OCI-LY7 (cell line): ENCODE results near the gene AP2A1.

Source experiments
- EZH2phosphoT487 ChIP-seq: fragments of 200-600 bp; sonication (generic); IDR thresholded peaks from 2 replicates; pipeline ENCODE4 v1.6.1; 2018; ENCODE audit warnings: low read depth, borderline replicate concordance, mild to moderate bottlenecking, mixed run types, antibody characterized with exemption, low read length, moderate library complexity, mixed read lengths
- TF ChIP-seq, protein P1 (sequence below): fragments of 200-600 bp; sonication (generic); conservative IDR thresholded peaks from 2 replicates; pipeline ENCODE4 v1.5.1; 2014; ENCODE audit warnings: mild to moderate bottlenecking, antibody characterized with exemption, low read length, moderate library complexity, mixed read lengths

DNA sequence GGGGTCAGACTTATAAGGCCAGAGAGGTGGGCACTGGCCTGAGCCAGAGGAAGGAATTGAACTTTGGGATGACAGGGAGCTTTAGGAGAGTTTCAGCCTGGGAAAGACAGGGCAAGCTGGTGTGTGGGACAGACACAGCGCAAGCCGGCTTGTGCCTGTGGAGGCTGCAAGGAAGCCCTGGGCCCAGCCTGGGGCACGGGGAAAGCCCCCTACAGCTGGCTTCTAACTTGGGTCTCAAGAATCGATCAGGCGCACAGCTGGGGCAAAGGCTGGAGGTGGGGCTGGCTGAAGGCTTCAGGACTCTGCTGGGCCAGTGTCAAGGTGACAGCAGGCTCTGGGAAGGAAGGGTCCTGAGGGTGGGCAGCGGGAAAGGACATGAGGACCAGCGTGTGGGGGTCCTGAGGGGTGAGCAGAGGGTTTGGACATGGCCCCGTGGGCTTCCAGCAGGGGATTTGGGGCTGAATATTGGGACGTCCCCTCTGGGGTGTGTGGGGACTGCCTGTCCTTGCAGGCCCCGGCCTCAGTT lies 87.1 kb downstream of the AP2A1 start:
- TF ChIP-seq, protein P1, sequence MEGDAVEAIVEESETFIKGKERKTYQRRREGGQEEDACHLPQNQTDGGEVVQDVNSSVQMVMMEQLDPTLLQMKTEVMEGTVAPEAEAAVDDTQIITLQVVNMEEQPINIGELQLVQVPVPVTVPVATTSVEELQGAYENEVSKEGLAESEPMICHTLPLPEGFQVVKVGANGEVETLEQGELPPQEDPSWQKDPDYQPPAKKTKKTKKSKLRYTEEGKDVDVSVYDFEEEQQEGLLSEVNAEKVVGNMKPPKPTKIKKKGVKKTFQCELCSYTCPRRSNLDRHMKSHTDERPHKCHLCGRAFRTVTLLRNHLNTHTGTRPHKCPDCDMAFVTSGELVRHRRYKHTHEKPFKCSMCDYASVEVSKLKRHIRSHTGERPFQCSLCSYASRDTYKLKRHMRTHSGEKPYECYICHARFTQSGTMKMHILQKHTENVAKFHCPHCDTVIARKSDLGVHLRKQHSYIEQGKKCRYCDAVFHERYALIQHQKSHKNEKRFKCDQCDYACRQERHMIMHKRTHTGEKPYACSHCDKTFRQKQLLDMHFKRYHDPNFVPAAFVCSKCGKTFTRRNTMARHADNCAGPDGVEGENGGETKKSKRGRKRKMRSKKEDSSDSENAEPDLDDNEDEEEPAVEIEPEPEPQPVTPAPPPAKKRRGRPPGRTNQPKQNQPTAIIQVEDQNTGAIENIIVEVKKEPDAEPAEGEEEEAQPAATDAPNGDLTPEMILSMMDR = no peak
- TF ChIP-seq EZH2phosphoT487 = no peak
